Measurements from ENCODE around the gene LLGL2. TPM values are rescaled to one million over a fixed set of nuclear protein-coding genes. Genes with fewer than 3 reads are reported as not detected.

Gene LLGL2
- total RNA-seq, 4 donors from 2014 or later: 326 to 1,573 (median 641) TPM

DNA sequence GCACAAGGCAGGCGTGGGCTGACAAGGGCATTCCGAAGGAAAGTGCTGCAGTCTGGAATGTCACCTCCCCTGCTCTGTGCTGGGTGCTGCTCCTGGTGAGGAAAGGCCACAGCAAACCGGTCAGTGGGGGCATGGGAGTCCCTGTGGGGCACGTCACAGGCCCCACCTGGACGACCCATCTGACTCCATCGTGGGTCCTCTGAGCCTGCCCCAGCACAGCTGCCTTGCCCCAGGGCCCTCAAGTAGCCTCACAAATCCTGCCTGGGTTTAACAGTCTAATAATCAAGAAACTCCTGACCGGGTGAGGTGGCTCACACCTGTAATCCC lies 59.3 kb downstream of the LLGL2 start:
- WGBS, 2 donors (ENCODE audit: low coverage in 1 of 2): 88% methylated on average over 5 of the region's 7 CpGs; no CpG with 5 or more reads in 1 of the 2 donors
- intact Hi-C loops (cut with DNase I; ENCODE audit: low total_unique reads) (no loop called here), in situ Hi-C loops (cut with MboI; ENCODE audit: low pct_ligation_motif_present in 1 of 4, low pct_unique_long_range_greater_than_20kb in 1 of 4, low sequenced_read_pairs in 3 of 4) (no loop called here)
- H3K27ac ChIP-seq: no peak overlapping the region
- H3K9me3 ChIP-seq: no peaks in the 10 kb centered on the region
- H3K36me3 ChIP-seq: no peaks in the 10 kb centered on the region
- DNase-seq: no peak
- H3K27me3 ChIP-seq: no peaks in the 10 kb centered on the region
- TF ChIP-seq EP300 (IDR thresholded peaks at IDR 0.05; ENCODE audit: low read depth) (no peak), POLR2AphosphoS5 (IDR thresholded peaks at IDR 0.05) (no peak), POLR2A (IDR thresholded peaks at IDR 0.05) (no peak)
- TF ChIP-seq, protein P1, sequence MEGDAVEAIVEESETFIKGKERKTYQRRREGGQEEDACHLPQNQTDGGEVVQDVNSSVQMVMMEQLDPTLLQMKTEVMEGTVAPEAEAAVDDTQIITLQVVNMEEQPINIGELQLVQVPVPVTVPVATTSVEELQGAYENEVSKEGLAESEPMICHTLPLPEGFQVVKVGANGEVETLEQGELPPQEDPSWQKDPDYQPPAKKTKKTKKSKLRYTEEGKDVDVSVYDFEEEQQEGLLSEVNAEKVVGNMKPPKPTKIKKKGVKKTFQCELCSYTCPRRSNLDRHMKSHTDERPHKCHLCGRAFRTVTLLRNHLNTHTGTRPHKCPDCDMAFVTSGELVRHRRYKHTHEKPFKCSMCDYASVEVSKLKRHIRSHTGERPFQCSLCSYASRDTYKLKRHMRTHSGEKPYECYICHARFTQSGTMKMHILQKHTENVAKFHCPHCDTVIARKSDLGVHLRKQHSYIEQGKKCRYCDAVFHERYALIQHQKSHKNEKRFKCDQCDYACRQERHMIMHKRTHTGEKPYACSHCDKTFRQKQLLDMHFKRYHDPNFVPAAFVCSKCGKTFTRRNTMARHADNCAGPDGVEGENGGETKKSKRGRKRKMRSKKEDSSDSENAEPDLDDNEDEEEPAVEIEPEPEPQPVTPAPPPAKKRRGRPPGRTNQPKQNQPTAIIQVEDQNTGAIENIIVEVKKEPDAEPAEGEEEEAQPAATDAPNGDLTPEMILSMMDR (IDR thresholded peaks at IDR 0.05): no peak
- no peak overlapping the region for H3K4me3 ChIP-seq
- peaks cover 9 to 27% (median 20%) of the 10 kb centered on the region in 4 donors for H3K4me1 ChIP-seq

GRCh38 chr17:75587675-75588595 lies 62.4 kb downstream of the LLGL2 start, which contains the start of gene MYO15B:
TSS of gene MYO15B (plus strand) at chr17:75587800. CDS start at chr17:75588058, 258 bp downstream.
- WGBS, 2 donors (ENCODE audit: low coverage in 1 of 2): 33% methylated on average over 71 of the region's 82 CpGs; no CpG with 5 or more reads in 1 of the 2 donors
- Histone ChIP-seq H3K27me3 (no peaks in the 10 kb centered on the region), H3K4me1 (peaks cover 9 to 28% (median 22%) of the 10 kb centered on the region in 4 donors), H3K4me3 (peak within 1 kb of the TSS; percentile 33 to 59 (median 57)), H3K27ac (peak within 1 kb of the TSS; percentile 84 to 93 (median 89)), H3K36me3 (no peaks in the 10 kb centered on the region), H3K9me3 (no peaks in the 10 kb centered on the region)
- DNase-seq: peak; percentile 71
- in situ Hi-C loops (cut with MboI; ENCODE audit: low pct_ligation_motif_present in 1 of 4, low pct_unique_long_range_greater_than_20kb in 1 of 4, low sequenced_read_pairs in 3 of 4): no loop called here
- intact Hi-C loops (cut with DNase I; ENCODE audit: low total_unique reads): no loop called here
- TF ChIP-seq EP300 (IDR thresholded peaks at IDR 0.05; ENCODE audit: low read depth): no peak
- no peak for TF ChIP-seq POLR2A (IDR thresholded peaks at IDR 0.05)
- TF ChIP-seq POLR2AphosphoS5 (IDR thresholded peaks at IDR 0.05): peak in 1 of 3 donors; percentile 12
- TF ChIP-seq, protein P1 (IDR thresholded peaks at IDR 0.05): peak; percentile 9 to 59 (median 15)

DNA sequence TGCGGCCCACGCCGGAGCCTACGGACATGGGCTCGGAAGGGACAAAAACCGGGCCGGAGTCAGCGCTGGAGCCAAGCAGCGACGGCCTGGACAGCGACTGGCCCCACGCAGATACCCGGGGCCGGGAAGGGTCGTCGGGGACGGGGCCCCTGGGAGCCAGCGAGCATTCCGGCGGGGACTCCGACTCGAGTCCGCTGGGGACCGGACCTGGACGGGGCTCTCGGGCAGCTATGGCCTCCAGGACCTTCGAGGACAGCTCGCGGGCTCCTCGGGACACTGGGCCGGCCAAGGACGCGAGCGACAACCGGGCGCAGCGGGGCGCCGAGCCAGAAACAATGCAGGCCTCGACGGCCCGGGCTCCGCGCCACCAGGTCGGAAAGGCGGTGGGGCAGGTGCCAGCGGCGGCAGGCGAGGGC lies 63.1 kb downstream of the LLGL2 start:
- DNase-seq: peak; percentile 46
- 7% methylated on average over 29 of the region's 49 CpGs; no CpG with 5 or more reads in 1 of the 2 donors for WGBS, 2 donors (ENCODE audit: low coverage in 1 of 2)
- in situ Hi-C loops (cut with MboI; ENCODE audit: low pct_ligation_motif_present in 1 of 4, low pct_unique_long_range_greater_than_20kb in 1 of 4, low sequenced_read_pairs in 3 of 4) (no loop called here), intact Hi-C loops (cut with DNase I; ENCODE audit: low total_unique reads) (no loop called here)
- TF ChIP-seq EP300 (IDR thresholded peaks at IDR 0.05; ENCODE audit: low read depth): no peak
- no peak for TF ChIP-seq POLR2A (IDR thresholded peaks at IDR 0.05)
- no peaks in the 10 kb centered on the region for H3K36me3 ChIP-seq
- peak overlapping the region; percentile 33 to 59 (median 57) for H3K4me3 ChIP-seq
- H3K27ac ChIP-seq: peak overlapping the region; percentile 84 to 93 (median 89)
- peaks cover 9 to 28% (median 22%) of the 10 kb centered on the region in 4 donors for H3K4me1 ChIP-seq
- no peaks in the 10 kb centered on the region for H3K9me3 ChIP-seq
- no peaks in the 10 kb centered on the region for H3K27me3 ChIP-seq

DNA sequence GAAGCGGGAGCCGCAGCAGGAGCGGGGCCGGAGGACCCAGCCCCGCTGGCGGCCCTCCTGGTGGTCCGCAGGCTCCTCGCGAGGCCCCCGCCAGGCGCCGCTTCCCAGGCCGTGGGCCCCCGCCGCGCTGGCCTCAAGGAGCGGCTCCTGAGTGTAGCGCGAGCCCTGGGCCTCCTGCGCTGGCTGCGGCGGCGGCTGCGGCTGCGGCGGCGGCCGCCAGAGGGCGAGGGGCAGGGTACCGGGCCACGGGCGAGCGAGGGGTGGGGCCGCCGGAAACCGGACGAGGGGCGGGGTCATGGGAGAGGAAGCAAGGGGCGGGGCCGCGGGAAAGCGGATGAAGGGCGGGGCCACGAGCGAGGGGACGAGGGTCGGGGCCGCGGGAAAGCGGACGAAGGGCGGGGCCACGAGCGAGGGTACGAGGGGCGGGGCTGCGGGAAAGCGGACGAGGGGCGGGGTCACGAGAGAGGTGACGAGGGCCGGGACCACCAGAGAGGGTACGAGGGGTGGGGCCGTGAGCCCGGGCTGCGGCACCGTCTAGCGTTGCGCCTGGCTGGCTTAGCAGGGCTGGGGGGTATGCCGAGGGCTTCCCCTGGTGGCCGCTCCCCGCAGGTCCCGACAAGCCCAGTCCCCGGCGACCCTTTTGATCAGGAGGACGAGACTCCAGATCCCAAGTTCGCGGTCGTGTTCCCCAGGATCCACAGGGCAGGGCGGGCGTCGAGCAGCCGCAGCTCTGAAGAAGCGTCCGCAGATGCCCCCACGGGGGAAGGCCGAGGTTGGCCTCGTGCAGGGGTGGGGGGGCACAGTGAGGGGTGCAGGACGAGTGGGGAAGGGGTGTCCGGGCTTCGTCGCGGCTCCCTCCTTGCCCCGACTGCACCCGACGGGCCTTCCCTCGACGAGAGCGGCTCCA lies 63.8 kb downstream of the LLGL2 start:
- Histone ChIP-seq H3K27me3 (no peaks in the 10 kb centered on the region), H3K4me1 (peaks cover 9 to 28% (median 22%) of the 10 kb centered on the region in 4 donors), H3K9me3 (no peaks in the 10 kb centered on the region), H3K27ac (peak overlapping the region; percentile 84 to 93 (median 89)), H3K4me3 (peak overlapping the region; percentile 33 to 59 (median 57)), H3K36me3 (no peaks in the 10 kb centered on the region)
- DNase-seq: peak; percentile 97
- peak; percentile 6 to 73 (median 68) for TF ChIP-seq POLR2AphosphoS5 (IDR thresholded peaks at IDR 0.05)
- no peak for TF ChIP-seq POLR2A (IDR thresholded peaks at IDR 0.05)
- TF ChIP-seq, protein P1 (IDR thresholded peaks at IDR 0.05): peak; percentile 35 to 81 (median 54)
- intact Hi-C loops (cut with DNase I; ENCODE audit: low total_unique reads) (no loop called here), in situ Hi-C loops (cut with MboI; ENCODE audit: low pct_ligation_motif_present in 1 of 4, low pct_unique_long_range_greater_than_20kb in 1 of 4, low sequenced_read_pairs in 3 of 4) (no loop called here)
- 6% methylated on average over 59 of the region's 100 CpGs; no CpG with 5 or more reads in 1 of the 2 donors for WGBS, 2 donors (ENCODE audit: low coverage in 1 of 2)

All from transverse colon (tissue), 4 donors.